ENCODE measurements around the gene ERBB4.

Gene ERBB4

DNA sequence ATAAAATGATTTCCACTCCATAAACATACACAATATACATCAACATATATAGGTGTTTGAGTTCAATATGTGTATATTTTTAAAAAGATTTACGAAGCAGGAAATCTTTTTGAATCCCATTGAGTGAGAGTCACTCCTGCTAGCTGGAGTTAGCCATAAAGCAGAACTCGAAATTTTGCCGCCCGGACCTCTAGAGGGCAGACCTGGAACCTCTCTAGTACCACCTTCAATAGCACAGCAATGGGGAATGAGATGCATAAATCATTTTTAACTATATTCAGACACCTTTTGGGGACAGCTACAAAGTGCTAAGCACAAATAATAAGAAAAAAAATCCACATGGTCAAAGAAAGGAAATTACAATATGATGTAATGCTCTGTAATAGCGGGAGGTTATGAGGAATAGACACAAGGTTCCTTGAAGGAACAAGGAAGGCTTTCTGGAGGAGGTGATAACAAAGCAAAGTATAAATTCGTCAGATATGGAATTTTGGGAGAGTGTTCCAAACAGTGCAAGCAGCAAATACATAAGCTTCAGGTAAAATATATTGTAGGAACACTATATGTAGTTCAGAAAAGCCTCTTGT is 533.4 kb downstream of the ERBB4 start:
- H3K4me3 ChIP-seq, result no peak overlapping the region
- no peaks in the 10 kb centered on the region for H3K4me1 ChIP-seq
- no peak for TF ChIP-seq Cebpa-rat (IDR thresholded peaks at IDR 0.05)
- no peaks in the 10 kb centered on the region for H3K9me3 ChIP-seq
- H3K4me2 ChIP-seq, result no peak overlapping the region
- no peak overlapping the region for H3K9ac ChIP-seq
- H4K20me1 ChIP-seq, result no peaks in the 10 kb centered on the region
- H3K36me3 ChIP-seq, result no peaks in the 10 kb centered on the region
- H3K27me3 ChIP-seq, result no peaks in the 10 kb centered on the region
- no peak overlapping the region for H3K27ac ChIP-seq

DNA sequence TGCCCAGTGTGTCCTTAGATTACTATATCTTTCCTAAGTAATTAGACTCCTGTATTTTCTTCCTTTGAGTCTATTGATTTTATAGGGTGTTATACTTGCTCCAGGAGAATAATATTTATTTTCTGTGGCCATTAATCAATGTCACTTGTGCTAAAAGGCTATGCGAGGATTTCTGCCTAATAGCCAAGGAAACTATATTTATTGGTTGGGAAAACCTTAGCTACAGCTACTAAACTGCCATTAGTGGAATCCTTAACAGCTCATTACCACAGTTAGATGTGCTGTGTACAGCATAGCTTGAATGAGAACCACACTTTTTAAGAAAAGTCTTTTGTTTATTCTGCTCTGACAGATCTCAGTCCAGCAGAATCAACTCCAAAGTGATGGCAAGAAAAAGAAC is 537.3 kb downstream of the ERBB4 start:
- TF ChIP-seq Cebpa-rat (IDR thresholded peaks at IDR 0.05), result no peak
- H3K27ac ChIP-seq, result no peak overlapping the region
- no peak overlapping the region for H3K9ac ChIP-seq
- no peak overlapping the region for H3K4me3 ChIP-seq
- no peaks in the 10 kb centered on the region for H3K36me3 ChIP-seq
- no peaks in the 10 kb centered on the region for H3K9me3 ChIP-seq
- H3K4me2 ChIP-seq, result no peak overlapping the region
- H4K20me1 ChIP-seq, result no peaks in the 10 kb centered on the region
- H3K27me3 ChIP-seq, result no peaks in the 10 kb centered on the region
- no peaks in the 10 kb centered on the region for H3K4me1 ChIP-seq

DNA sequence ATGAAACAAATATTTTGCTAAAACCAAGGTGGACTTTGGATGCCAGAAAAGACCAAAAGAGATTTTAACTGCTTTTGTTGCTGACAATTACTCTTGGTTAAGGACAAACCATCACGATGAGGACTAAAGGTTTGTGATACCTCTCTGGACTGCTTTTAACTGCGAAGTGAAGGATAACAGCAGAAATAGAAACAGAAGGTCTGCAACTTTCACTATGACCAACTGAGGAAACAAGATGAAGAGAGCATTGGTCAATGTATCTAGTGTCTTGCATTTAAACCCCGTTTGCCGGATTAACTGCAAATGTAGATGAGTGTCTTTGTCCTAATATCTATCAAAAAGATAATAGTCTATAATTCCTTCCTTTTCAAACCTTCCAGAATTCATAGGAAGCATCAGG is 541.7 kb downstream of the ERBB4 start:
- no peak overlapping the region for H3K9ac ChIP-seq
- H3K27me3 ChIP-seq, result no peaks in the 10 kb centered on the region
- no peaks in the 10 kb centered on the region for H3K4me1 ChIP-seq
- H4K20me1 ChIP-seq, result no peaks in the 10 kb centered on the region
- H3K36me3 ChIP-seq, result no peaks in the 10 kb centered on the region
- TF ChIP-seq Cebpa-rat (IDR thresholded peaks at IDR 0.05), result no peak
- H3K9me3 ChIP-seq, result no peaks in the 10 kb centered on the region
- H3K4me2 ChIP-seq, result no peak overlapping the region
- H3K4me3 ChIP-seq, result no peak overlapping the region
- H3K27ac ChIP-seq, result no peak overlapping the region

DNA sequence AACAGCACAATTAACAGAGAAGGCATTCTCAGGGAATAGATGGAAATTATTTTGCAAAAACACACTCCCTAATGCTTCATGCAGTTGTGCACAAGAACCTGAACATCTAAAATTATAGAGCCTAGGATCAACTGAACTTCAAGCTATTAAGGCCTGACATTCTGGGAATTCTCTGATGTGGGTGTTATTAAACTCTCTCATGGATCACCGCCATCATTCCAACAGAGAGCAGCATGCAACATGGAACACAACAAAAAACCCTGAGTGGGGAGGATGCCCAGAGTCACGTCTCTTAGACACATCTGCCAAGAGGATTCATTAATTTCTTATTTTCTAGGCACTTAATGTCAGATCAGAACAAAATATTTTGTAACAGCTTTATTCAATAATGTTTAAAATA is 543.8 kb downstream of the ERBB4 start:
- Histone ChIP-seq H3K36me3 (no peaks in the 10 kb centered on the region), H3K4me2 (no peak overlapping the region), H3K27me3 (no peaks in the 10 kb centered on the region), H3K9me3 (no peaks in the 10 kb centered on the region), H3K9ac (no peak overlapping the region), H4K20me1 (no peaks in the 10 kb centered on the region), H3K27ac (no peak overlapping the region), H3K4me3 (no peak overlapping the region), H3K4me1 (no peaks in the 10 kb centered on the region)
- no peak for TF ChIP-seq Cebpa-rat (IDR thresholded peaks at IDR 0.05)

GRCh38 chr2:211990335-211990734 is 548.3 kb downstream of the ERBB4 start:
- no peak overlapping the region for H3K9ac ChIP-seq
- no peak overlapping the region for H3K4me3 ChIP-seq
- TF ChIP-seq Cebpa-rat (IDR thresholded peaks at IDR 0.05), result no peak
- H4K20me1 ChIP-seq, result no peaks in the 10 kb centered on the region
- no peaks in the 10 kb centered on the region for H3K36me3 ChIP-seq
- H3K4me1 ChIP-seq, result no peaks in the 10 kb centered on the region
- no peak overlapping the region for H3K4me2 ChIP-seq
- no peaks in the 10 kb centered on the region for H3K9me3 ChIP-seq
- H3K27me3 ChIP-seq, result no peaks in the 10 kb centered on the region
- no peak overlapping the region for H3K27ac ChIP-seq

GRCh38 chr2:211986313-211986712 is 552.3 kb downstream of the ERBB4 start:
- no peak for TF ChIP-seq Cebpa-rat (IDR thresholded peaks at IDR 0.05)
- Histone ChIP-seq H3K36me3 (no peaks in the 10 kb centered on the region), H3K9ac (no peak overlapping the region), H4K20me1 (no peaks in the 10 kb centered on the region), H3K27me3 (no peaks in the 10 kb centered on the region), H3K4me2 (no peak overlapping the region), H3K9me3 (no peaks in the 10 kb centered on the region), H3K4me1 (no peaks in the 10 kb centered on the region), H3K4me3 (no peak overlapping the region), H3K27ac (no peak overlapping the region)

- no peaks in the 10 kb centered on the region for H4K20me1 ChIP-seq
- H3K4me2 ChIP-seq, result no peak overlapping the region
- H3K27me3 ChIP-seq, result no peaks in the 10 kb centered on the region
- no peak for TF ChIP-seq Cebpa-rat (IDR thresholded peaks at IDR 0.05)
- no peak overlapping the region for H3K27ac ChIP-seq
- no peaks in the 10 kb centered on the region for H3K36me3 ChIP-seq
- H3K4me1 ChIP-seq, result no peaks in the 10 kb centered on the region
- H3K9me3 ChIP-seq, result no peaks in the 10 kb centered on the region
- no peak overlapping the region for H3K9ac ChIP-seq
- no peak overlapping the region for H3K4me3 ChIP-seq
These were observed 553.2 kb downstream of the ERBB4 start for GRCh38 chr2:211985393-211985792.

- no peaks in the 10 kb centered on the region for H3K36me3 ChIP-seq
- H3K27ac ChIP-seq, result no peak overlapping the region
- no peak overlapping the region for H3K4me3 ChIP-seq
- no peaks in the 10 kb centered on the region for H3K4me1 ChIP-seq
- H3K27me3 ChIP-seq, result no peaks in the 10 kb centered on the region
- no peaks in the 10 kb centered on the region for H4K20me1 ChIP-seq
- TF ChIP-seq Cebpa-rat (IDR thresholded peaks at IDR 0.05), result no peak
- H3K4me2 ChIP-seq, result no peak overlapping the region
- H3K9ac ChIP-seq, result no peak overlapping the region
- H3K9me3 ChIP-seq, result no peaks in the 10 kb centered on the region
These were observed 556.4 kb downstream of the ERBB4 start for GRCh38 chr2:211982162-211982561.

- Histone ChIP-seq H3K36me3 (no peaks in the 10 kb centered on the region), H3K4me2 (no peak overlapping the region), H3K27me3 (no peaks in the 10 kb centered on the region), H4K20me1 (no peaks in the 10 kb centered on the region), H3K4me3 (no peak overlapping the region), H3K9me3 (no peaks in the 10 kb centered on the region), H3K9ac (no peak overlapping the region), H3K4me1 (no peaks in the 10 kb centered on the region), H3K27ac (no peak overlapping the region)
- TF ChIP-seq Cebpa-rat (IDR thresholded peaks at IDR 0.05), result no peak
These were observed 557.2 kb downstream of the ERBB4 start for GRCh38 chr2:211981451-211981850.

- Histone ChIP-seq H3K9me3 (no peaks in the 10 kb centered on the region), H3K4me2 (no peak overlapping the region), H3K4me3 (no peak overlapping the region), H4K20me1 (no peaks in the 10 kb centered on the region), H3K4me1 (no peaks in the 10 kb centered on the region), H3K27ac (no peak overlapping the region), H3K9ac (no peak overlapping the region), H3K27me3 (no peaks in the 10 kb centered on the region), H3K36me3 (no peaks in the 10 kb centered on the region)
- no peak for TF ChIP-seq Cebpa-rat (IDR thresholded peaks at IDR 0.05)
These were observed 562.5 kb downstream of the ERBB4 start for GRCh38 chr2:211976076-211976475.

DNA sequence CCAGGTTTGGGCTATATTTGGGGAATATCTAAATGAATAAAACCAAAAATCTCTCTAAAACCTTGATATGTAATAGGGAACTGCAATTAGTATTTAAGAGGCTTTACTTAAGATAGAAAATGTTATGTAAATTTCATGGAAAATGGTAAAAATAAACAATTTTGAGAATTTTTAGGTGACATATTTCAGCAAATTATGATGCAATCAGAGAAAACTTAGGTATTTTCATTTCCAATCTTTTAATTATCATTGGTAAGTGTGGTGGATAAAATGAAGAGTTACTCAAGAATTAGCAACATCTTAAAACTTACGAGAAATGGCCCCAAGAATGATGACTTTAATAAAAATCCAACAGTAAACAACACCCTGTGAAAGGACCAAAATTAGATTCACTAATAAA is 571.4 kb downstream of the ERBB4 start:
- Histone ChIP-seq H3K4me3 (no peak overlapping the region), H3K9me3 (no peaks in the 10 kb centered on the region), H3K36me3 (no peaks in the 10 kb centered on the region), H4K20me1 (no peaks in the 10 kb centered on the region), H3K9ac (no peak overlapping the region), H3K27me3 (no peaks in the 10 kb centered on the region), H3K27ac (no peak overlapping the region), H3K4me1 (no peaks in the 10 kb centered on the region), H3K4me2 (no peak overlapping the region)
- no peak for TF ChIP-seq Cebpa-rat (IDR thresholded peaks at IDR 0.05)

Measured in BLaER1 (cell line).